AG08396 (cell line): ENCODE data around the gene VAX1.
A peak's percentile ranks its signal among the peaks of the same experiment; 100 is the strongest.
"Not testable (repeated sequence)": the region's sequence is repeated elsewhere in the genome, so short reads cannot be mapped to it uniquely, and the experiment has no call there.

ENCODE experiments used
- DNase-seq: peaks from one replicate; pipeline ENCODE4 v3.0.0; 2012; ENCODE audit warnings: low spot score, mixed read lengths

Gene VAX1, protein sequence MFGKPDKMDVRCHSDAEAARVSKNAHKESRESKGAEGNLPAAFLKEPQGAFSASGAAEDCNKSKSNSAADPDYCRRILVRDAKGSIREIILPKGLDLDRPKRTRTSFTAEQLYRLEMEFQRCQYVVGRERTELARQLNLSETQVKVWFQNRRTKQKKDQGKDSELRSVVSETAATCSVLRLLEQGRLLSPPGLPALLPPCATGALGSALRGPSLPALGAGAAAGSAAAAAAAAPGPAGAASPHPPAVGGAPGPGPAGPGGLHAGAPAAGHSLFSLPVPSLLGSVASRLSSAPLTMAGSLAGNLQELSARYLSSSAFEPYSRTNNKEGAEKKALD

DNA sequence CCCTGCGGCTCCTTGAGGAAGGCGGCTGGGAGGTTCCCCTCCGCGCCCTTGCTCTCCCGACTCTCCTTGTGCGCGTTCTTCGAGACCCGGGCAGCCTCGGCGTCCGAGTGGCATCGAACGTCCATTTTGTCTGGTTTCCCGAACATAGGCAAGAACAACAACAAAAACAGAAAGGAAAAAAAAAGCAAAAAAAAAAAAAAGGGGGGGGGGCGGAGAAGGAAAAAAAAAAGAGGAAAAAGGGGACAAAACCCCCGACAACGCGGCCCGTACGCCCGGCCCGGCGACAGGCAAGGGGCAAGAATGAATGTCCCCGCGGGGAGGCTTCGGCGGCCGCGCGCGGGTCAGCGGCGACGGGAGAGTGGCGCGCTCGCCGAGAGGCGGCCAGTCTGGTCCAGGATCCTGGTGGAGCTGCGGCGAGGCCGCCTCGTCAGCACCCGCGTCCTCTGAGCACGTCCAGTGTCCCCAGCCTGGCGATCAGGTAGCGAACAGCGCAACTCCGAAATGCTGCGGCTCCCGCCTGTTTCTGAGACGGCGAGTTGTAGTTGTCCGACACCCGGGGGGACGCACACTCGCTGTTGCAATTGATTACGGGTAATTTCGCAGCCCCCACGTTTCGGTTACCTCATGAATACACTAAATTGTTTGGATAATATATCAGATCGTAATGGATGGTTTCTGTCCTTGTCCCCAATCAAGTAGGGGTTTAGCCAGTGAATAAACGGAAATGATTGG, at the start of gene VAX1:
Gene VAX1 (minus strand): TSS at position 360 of the 732 bp plus-strand sequence. CDS start 214 bp downstream, at position 146.
- DNase-seq, result peak; percentile 36

DNA sequence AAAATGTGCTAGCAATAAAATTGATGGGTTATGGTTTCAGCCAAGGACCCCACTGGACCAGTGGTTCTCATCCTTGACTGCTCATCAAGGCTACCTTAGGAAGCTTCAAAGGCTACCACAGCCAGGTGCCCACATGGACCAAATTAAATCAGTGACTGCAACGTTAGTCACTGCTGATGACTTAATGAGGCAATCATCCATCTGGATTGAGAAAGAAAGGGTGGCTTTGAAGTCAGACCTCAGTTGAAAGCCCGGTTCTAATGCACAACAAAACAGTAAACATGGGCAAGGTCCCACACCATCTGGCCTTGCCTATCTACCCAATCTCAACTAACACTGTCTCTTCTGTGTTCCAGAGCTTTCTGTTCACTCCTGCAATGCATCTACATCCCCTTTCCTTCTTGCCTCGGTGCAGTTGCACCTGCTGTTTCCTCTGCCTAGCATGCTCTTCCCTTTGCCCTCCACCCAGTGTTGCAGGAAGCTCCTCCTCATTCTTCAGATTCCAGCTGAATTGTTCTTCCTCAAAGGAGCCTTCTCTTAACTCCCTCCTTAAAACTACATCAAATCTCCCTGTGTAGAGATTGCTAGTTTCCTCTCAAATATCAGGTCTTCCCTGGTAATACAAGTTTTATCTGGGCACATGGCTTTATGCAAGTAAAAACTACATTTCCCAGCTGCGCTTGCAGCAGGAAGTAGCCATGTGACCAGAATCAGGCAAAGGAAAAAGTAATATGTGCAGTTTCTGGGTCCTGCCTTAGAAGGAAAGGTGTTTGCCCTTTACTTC, 49.0 kb upstream of the VAX1 start:
- no peak for DNase-seq

DNA sequence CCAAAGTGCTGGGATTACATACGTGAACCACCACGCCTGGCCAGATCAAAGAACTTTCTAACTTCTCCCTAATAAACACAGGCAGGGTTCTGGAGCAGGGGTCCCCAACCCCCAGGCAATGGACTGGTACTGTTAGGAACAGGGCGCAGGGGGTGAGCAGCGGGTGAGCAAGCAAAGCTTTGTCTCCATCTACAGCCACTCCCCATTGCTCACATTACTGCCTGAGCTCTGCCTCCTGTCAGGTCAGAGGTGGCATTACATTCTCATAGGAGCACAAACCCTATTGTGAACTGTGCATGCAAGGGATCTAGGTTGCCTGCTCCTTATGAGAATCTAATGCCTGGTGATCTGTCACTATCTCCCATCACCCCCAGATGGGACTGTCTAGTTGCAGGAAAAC, 47.7 kb upstream of the VAX1 start:
- not testable (repeated sequence) for DNase-seq

DNA sequence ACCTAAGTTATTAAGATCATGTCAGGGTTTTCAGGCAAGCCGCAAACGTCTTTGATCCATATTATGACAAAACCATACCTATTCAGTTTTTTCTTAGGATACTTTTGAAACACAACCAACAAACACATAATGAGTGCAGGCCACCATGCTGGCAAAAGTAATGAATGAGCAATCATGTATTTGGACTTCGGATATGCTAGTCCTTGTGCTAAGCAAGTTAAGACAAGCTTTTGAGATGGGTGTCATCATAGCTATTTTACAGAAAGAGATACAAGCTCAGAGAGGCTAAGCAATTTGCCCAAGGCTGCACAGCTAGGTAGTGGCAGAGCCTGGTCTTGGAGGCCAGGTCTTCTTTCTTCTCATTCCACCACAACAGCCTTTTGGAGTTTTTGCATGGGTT, 46.8 kb upstream of the VAX1 start:
- DNase-seq, result no peak

DNA sequence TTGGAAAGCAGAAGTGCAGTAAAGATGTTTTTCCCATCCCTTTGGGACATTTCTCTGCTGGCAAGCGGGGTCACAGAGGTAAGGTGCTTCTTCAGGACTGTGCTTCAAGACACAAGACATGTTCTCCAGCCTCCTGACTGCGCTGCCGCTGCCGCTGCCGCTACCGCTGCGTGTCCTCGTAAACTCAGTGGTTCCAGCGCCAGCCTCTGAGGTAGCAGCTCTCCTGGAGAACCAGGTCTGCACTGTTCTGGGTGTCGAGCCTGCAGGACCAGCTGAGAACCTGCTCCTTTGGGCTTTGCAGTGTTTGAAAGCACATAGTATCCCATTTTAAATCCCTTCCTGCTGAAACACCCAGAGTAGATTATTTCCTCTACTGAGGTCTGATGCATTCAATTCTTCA, 46.2 kb upstream of the VAX1 start:
- DNase-seq, result no peak

DNA sequence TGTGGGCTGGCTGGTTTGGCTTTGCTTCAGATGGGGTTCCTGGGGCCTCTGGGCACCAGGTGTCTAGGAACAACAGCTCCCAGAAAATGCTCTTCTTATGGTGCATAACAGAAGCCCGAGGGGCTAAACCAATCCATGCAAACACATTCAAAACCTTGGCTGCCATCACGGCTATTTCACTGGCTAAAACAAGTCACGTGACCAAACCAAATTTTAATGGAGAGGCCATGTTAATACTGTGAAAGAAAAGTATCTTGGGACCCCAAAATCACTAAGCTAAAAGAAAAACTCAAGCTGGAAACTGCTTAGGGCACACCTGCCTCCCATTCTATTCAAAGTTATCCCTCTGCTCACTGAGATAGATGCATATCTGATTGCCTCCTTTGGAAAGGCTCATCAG, 40.1 kb upstream of the VAX1 start:
- no peak for DNase-seq

DNA sequence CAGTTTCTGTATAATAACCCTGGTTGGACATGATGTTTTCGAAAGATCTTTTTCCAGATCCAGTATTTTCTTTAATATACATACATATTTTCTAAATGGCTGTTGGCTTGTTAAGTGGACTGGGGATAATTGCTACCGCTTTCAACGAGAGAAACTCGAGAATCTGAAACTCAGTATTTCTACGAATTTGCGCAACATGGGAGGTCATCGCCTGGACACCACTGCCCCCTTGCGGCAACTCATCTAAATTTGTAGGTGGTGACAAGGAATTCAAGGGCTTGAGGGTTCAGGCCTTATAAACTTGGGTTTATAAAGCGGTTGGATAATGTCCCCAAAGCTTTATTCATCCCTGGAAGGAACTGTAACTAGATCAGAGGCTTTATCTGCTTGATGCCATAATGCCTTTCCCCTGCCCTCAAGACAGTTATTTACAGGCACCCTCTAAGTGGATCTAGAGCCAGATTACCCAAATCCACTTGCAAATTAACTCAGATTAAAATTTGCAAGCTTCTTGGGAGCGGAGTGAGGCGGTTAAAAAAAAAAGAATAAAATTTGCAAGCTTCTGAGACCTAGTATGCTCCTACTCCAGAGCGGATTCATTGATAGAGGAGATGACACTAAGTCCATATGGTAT, 37.9 kb upstream of the VAX1 start:
- peak; percentile 77 for DNase-seq

DNA sequence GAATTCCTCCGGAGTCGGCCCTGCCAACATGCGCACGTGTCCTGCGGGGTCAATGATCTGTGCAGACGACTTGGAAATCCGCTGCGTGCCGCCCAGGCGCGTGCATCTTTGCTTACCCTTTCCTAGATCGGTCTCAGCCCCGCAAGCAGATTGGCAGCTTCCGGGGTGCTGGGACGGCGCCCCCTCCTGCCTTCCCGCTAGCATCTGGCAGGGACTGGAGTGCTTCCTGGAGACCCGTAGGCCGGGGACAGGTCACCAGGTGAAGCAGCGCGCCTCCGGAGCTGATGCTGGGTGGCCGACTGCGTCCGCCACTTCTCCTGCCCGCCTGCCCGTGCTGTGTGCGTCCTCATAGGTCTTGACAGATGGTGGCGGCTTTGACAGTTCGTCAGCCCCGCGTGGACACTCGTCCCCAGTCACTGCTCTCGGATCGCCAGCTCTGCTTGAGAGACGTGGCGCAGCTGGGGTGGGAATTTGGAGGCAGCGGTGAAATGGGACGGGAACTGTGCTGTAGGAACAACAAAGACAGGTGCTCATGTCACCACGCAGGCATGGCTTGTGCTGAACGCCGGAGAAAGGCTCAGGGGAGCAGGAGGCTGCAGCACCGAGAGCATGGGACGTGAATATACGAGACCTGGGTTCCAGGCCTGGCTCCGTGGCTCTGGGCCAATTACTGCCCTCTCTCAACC, 37.3 kb upstream of the VAX1 start:
- no peak for DNase-seq

DNA sequence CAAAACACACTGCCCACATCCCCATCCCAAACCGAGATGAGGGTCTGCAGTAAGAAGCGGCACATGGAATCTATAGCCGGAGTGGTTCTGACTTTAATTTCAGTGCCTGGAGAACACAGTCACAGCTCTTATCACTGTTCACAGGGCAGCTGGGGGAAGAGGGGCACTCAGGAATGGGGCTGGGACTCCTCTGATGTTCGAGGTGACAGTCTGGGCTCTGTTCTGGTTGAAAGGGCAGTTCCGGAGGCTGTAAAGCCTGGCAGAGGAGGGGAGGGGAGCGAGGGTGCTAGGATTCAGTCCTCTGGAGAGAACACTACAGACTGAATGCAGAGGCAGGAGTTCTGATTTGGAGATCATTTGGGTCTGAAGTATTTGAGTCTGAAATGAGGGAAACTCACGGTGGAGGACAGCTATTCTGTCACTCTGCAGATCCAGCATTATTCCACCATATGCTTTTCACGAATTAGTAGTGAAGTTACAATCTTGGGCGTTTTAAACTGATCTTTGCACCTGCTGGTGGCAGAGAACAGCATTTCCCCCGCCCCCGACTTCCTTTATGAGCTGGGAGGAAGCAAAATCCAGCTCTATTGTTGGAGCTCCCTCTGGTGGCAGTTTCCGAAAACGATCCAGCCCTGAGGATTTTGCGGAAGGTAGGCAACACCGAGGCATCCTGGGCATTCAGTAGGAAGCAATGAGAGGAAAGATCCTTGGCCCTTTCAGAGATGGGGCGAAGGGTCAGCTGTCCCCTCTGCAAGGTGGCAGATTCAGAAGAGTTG, 36.6 kb upstream of the VAX1 start:
- DNase-seq, result peak; percentile 79

DNA sequence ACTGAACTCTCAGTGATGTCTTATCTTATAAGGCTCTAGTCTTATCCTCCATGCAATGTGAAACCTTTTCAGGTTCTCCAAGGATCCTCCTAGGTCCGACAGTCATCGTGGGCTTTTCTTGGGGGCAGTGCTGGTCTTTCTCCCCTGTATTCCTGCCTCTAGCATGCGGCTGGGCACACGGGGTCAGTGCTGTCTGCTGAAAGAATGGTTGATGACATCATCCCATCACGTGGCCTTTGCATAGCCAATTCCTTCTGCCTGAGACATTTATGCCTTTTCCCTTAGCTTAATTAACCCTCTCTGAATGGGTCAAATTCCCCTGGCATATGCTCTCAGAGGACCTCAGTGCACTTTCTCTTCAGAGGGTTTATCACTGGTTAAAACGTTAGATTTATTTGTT, 32.2 kb upstream of the VAX1 start:
- no peak for DNase-seq

DNA sequence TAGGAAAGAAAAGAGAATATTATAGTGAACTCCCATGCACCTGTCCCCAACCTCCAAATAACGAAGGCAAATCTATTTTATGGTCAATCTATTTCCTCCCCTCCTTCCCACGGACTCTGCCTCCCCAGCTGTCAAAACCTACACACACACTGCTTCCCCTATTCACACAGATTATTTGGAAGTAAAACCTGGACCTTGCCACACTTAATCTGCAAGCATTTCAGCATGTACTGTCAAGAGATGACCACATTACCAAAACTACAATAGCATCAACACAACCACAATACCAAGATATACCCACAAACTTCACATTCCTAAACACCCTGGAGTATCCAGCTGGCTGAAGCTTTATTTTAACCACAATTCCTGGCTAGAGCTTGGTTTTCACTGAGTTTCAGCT, 31.4 kb upstream of the VAX1 start:
- DNase-seq, result no peak

DNA sequence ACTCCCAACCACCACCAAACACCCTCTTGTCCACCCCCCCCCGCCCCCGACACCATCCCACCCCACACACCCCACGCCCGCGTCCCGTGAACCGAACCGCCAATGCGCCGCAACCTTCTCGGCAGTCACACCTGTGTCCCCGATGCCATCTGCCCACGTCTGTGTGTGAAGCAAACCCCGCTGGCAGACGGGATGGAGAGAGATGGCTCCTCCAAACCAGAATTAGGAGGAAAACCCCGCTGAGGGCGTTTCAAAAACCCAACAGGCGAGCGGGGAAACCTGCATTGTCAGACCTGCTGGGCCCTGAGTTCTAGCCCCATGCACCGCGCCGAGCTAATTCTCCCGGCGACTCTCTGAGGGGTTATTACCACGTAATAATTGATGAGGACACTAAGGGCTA, 30.7 kb upstream of the VAX1 start:
- no peak for DNase-seq

DNA sequence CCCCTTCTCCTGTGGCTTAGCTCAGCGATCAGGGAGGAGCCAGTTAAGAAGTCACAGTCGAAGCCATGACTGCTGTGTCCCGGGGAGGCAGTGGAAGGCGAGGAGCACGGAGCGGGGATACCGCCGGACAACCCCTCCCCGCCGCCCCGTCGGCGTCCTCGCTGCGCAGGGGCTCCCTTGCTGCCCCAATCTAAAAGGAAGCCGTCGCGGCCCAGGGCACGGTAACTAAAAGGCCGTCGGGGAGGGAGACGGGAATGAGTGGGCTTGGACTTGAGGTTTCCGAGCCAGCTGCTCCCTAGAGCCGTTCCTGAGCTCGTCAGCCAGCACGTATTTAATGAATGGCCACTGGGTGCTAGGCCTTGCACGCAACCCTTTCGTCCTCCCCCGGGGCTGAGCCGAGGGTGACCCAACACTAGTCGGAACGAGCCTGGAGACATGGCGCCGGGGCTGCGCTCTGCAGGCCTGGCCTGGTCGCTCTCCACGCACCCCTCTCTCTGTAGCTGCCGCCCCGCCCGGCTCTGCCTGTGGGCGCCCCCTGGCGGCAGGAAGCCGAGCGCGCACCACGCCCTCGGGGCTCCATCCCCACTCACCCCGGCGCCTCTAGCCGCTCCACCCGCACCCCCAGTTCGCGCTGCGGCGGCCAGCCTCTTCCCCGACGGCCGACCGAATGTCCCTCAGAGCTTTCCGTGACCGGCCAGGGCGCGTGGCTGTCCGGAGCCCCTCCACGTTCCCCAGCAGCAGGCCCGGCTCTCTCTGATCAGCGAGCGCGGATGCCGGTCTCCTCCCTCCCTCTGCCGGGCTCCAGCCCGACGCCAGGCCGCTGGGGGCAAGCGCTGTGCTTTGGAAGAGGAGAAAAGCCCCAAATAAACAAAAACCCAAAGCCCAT, 30.0 kb upstream of the VAX1 start:
- DNase-seq, result peak; percentile 89

DNA sequence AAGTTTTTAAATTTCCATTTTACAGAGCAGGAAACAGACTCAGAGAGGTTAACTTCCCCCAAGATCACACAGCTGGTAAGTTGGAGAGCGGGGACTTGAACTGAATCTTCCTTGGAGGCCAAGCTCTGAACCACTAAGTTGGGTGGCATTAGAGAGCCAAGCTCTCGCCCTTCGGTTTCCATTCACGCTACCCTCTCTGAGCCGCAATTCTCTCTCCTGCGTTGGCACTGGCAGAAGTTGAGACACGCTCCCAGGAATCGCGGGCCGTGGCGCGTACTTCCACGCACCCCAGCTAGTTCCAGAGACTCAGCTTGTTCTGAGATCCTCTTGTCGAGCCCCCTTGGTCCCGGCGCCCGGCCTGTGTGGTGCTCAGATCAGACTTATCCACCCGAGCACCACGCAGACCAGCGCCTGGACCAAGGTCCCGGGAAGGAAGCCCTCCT, 29.3 kb upstream of the VAX1 start:
- no peak for DNase-seq

DNA sequence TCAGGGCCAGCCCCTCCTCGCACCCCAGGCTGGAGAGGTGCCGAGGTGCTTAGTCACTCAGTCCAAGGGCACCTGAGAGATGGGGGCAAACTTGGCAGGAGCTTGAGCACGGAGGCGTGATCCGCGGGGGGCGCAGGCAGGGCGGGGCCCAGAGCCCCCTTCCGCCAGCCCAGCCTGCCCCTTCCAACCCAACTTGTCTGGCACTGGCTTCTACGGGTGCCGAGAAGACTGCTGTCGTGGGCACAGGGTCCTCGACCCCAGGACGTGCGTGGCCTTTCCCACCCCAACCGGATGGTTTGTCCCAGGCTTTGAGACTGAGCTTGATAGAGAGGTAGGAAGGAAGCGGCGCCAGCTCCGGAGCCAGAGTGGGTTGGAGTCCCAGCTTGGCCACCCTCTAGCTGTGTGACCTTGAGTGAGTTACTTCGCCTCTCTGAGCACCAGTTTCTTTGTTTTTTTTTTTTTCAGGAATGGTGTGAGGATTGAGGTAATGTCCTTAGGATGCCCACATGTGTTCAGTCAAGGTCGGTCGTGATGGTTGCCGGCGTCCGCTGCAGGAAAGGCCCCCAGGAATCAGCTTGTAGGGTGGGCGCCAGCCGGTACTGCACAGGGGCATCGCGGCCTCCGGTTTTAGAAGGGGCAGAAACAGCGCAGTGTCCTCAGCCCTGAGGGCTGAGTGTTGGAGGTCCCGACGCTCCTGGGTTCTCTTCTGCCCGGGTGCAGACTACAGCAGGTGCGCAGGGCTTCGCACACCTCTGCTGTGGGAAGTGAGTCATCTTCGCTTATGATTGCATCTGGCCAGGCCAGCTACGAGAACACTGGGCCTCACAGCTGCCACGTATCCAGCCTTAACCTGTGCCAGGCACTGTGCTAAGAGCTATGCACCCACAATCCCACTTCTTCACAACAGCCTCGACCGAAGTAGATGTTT, 28.6 kb upstream of the VAX1 start:
- DNase-seq, result no peak

DNA sequence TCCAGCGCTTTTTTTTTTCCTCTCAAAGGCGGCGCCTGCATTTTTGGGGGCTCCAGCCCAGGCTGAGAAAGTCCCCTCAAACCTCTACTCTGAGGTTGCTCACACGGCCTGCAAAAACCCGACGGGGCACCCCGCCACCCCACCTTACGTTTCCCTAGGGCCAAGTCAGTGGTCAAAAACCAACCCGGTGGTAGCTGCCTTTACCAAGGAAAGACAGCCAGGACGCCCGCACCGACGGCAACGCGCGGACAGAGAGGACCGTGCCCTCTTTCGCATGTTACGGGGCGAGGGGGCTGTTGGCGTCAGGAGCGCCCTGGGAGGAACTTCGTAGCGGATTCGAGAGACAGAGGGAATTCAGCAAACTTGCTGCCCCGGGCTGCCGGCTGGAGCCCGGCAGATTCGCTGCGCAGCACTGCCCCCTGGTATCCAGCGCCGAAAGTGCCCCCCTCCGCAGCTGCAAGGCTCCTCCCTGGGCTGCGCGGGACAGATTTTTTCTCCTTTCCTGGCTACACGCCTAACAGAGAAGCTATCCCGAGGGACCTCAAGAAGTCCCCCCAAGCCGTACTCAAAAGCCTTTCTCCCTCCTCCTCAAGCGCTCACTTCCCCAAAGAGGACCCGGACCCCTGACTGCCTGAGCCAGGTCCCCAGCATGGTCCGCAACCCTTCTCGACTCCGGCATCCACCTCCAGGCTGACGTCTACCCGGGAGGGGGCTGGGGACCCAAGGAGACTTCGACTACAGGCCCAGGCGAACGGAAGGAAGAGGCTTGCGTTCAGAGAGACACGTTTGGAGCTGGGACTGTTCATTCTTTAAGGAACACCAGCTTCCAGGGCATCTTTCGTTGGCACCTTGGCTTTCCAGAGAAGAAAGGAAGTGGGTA, 27.7 kb upstream of the VAX1 start:
- peak; percentile 84 for DNase-seq
